GM23248 (cell line): ENCODE measurements around the gene LEAP2. TPM values are rescaled to one million over a fixed set of nuclear protein-coding genes. Genes with fewer than 3 reads are reported as not detected.
A peak's percentile ranks its signal among the peaks of the same experiment; 100 is the strongest.

Experiments
- DNase-seq: peaks from one replicate; pipeline ENCODE4 v3.0.0-alpha.2; 2015
- H2AFZ ChIP-seq: fragments of 200-600 bp; sonication (generic); 2 replicates; pipeline ENCODE4 v1.6.1; 2016; ENCODE audit warnings: antibody characterized with exemption
- H3F3A ChIP-seq: fragments of 200-600 bp; sonication (generic); 2 replicates; pipeline ENCODE4 v1.6.1; 2016; ENCODE audit warnings: mild to moderate bottlenecking, antibody characterized with exemption, mixed run types; ENCODE audit not compliant: insufficient read depth
- H3K27ac ChIP-seq: fragments of 200-600 bp; sonication (generic); 2 replicates; pipeline ENCODE4 v1.5.1; 2016; ENCODE audit warnings: mild to moderate bottlenecking
- H3K27me3 ChIP-seq: fragments of 200-600 bp; sonication (generic); replicated peaks from 2 replicates; pipeline ENCODE4 v1.6.1; 2016; ENCODE audit warnings: mild to moderate bottlenecking; ENCODE audit not compliant: insufficient read depth
- H3K36me3 ChIP-seq: fragments of 200-600 bp; sonication (generic); 2 replicates; pipeline ENCODE4 v1.6.1; 2016; ENCODE audit warnings: low read depth, mild to moderate bottlenecking
- H3K4me1 ChIP-seq: fragments of 200-600 bp; sonication (generic); 2 replicates; pipeline ENCODE4 v1.6.1; 2016; ENCODE audit warnings: mild to moderate bottlenecking; ENCODE audit not compliant: insufficient read depth
- H3K4me2 ChIP-seq: fragments of 200-600 bp; sonication (generic); one replicate; pipeline ENCODE4 v1.6.1; 2016; ENCODE audit warnings: mild to moderate bottlenecking; ENCODE audit not compliant: unreplicated experiment
- H3K4me3 ChIP-seq: fragments of 200-600 bp; sonication (generic); 2 replicates; pipeline ENCODE4 v1.5.1; 2016; ENCODE audit warnings: mild to moderate bottlenecking
- H3K79me2 ChIP-seq: fragments of 200-600 bp; sonication (generic); 2 replicates; pipeline ENCODE4 v1.6.1; 2016; ENCODE audit warnings: mild to moderate bottlenecking; ENCODE audit not compliant: insufficient read depth
- H3K9ac ChIP-seq: fragments of 200-600 bp; sonication (generic); 2 replicates; pipeline ENCODE4 v1.6.1; 2016; ENCODE audit warnings: mild to moderate bottlenecking
- H3K9me2 ChIP-seq: fragments of 200-600 bp; sonication (generic); 2 replicates; pipeline ENCODE4 v1.6.1; 2016; ENCODE audit warnings: mixed run types, mild to moderate bottlenecking, moderate library complexity; ENCODE audit not compliant: insufficient read depth
- H3K9me3 ChIP-seq: fragments of 200-600 bp; sonication (generic); one replicate; pipeline ENCODE4 v1.6.1; 2017; ENCODE audit warnings: low read depth
- H4K20me1 ChIP-seq: fragments of 200-600 bp; sonication (generic); 2 replicates; pipeline ENCODE4 v1.6.0; 2016; ENCODE audit not compliant: insufficient read depth
- EZH2 ChIP-seq: fragments of 200-600 bp; sonication (generic); IDR thresholded peaks from 2 replicates; pipeline ENCODE4 v1.6.1; 2018; ENCODE audit warnings: antibody characterized with exemption, mild to moderate bottlenecking; ENCODE audit not compliant: insufficient read depth, poor library complexity, severe bottlenecking
- EZH2phosphoT487 ChIP-seq: fragments of 200-600 bp; sonication (generic); IDR thresholded peaks from 2 replicates; pipeline ENCODE4 v1.6.1; 2018; ENCODE audit warnings: antibody characterized with exemption, moderate library complexity, mild to moderate bottlenecking, low read depth; ENCODE audit not compliant: insufficient read depth
- WGBS, 2 experiments: methylation state at CpG; one replicate each; pipeline ENCODE4 v1.1.6; 2015 to 2017; ENCODE audit warnings: low lambda C conversion rate in 2 of 2, low coverage in 1 of 2; ENCODE audit errors: missing lambda C conversion rate in 2 of 2; 5-methylcytosine and 5-hydroxymethylcytosine counted together
- in situ Hi-C: fragments of 300-500 bp; cut with MboI; formaldehyde crosslinking; loops from 2 replicates; pipeline ENCODE4 v1.15.0; 2020
- polyA plus RNA-seq: library from polyadenylated mRNA; unstranded; fragments of >200 nt; fragmentation: Nextera tagmentation; extraction: Ambion mirVana; gene quantifications from 2 replicates; pipeline ENCODE4 v1.2.1, GENCODE V29; 2016
- total RNA-seq: library from RNA; depleted of rRNA; stranded (reverse); fragments of >200 nt; shearing (Covaris generic); gene quantifications from 2 replicates; pipeline ENCODE4 v1.2.3, GENCODE V29; 2014

Gene LEAP2
- total and polyA plus RNA-seq, 2 experiments from 2014 or later, result 0.33 TPM; not detected in 1

GRCh38 chr5:132830436-132831094 is 42.9 kb upstream of the LEAP2 start, which contains the start of gene SHROOM1:
TSS of gene SHROOM1 (minus strand) at chr5:132830647. CDS start at chr5:132826140, 4,507 bp downstream.
- Histone ChIP-seq H3K4me3 (peak within 1 kb of the TSS; percentile 76), H3K4me1 (peaks cover 4% of the 10 kb centered on the region; the same call in 1 of the 2 replicates), H4K20me1 (no peaks in the 10 kb centered on the region), H3K27me3 (no peaks in the 10 kb centered on the region), H3K36me3 (no peaks in the 10 kb centered on the region), H2AFZ (peak within 1 kb of the TSS; percentile 87), H3K79me2 (peaks cover 11% of the 10 kb centered on the region; the same call in 1 of the 2 replicates), H3K27ac (peak within 1 kb of the TSS; percentile 11; the same call in 1 of the 2 replicates), H3K9ac (peak within 1 kb of the TSS; percentile 82), H3K4me2 (peak within 1 kb of the TSS; percentile 86), H3K9me3 (no peaks in the 10 kb centered on the region), H3K9me2 (no peaks in the 10 kb centered on the region), H3F3A (no peaks in the 10 kb centered on the region)
- peak; percentile 85 for DNase-seq
- no peak for TF ChIP-seq EZH2
- TF ChIP-seq EZH2phosphoT487, result no peak
- WGBS, 2 experiments, result 17 to 18% methylated on average over 13 to 21 of the region's 78 CpGs
- in situ Hi-C loops, result no loop called here

- Histone ChIP-seq H3K36me3 (no peaks in the 10 kb centered on the region), H4K20me1 (no peaks in the 10 kb centered on the region), H3K9me2 (no peaks in the 10 kb centered on the region), H3K9me3 (no peaks in the 10 kb centered on the region), H3K27ac (no peak overlapping the region), H3K4me2 (peak overlapping the region; percentile 86), H3K4me1 (peaks cover 4% of the 10 kb centered on the region; the same call in 1 of the 2 replicates), H3F3A (no peaks in the 10 kb centered on the region), H3K27me3 (no peaks in the 10 kb centered on the region), H3K79me2 (peaks cover 11% of the 10 kb centered on the region; the same call in 1 of the 2 replicates), H2AFZ (peak overlapping the region; percentile 87), H3K4me3 (peak overlapping the region; percentile 76; the same call in 1 of the 2 replicates), H3K9ac (peak overlapping the region; percentile 82)
- TF ChIP-seq EZH2phosphoT487 (no peak), EZH2 (no peak)
- DNase-seq, result no peak
- in situ Hi-C loops, result no loop called here
- 83 to 84% methylated on average over 15 of the region's 15 CpGs for WGBS, 2 experiments
Measured at GRCh38 chr5:132831095-132831860, 42.2 kb upstream of the LEAP2 start.

- Histone ChIP-seq H3K36me3 (no peaks in the 10 kb centered on the region), H3K9me2 (no peaks in the 10 kb centered on the region), H4K20me1 (no peaks in the 10 kb centered on the region), H3F3A (no peaks in the 10 kb centered on the region), H3K4me1 (peaks cover 4% of the 10 kb centered on the region; the same call in 1 of the 2 replicates), H3K79me2 (peaks cover 11% of the 10 kb centered on the region; the same call in 1 of the 2 replicates), H3K4me2 (no peak overlapping the region), H2AFZ (no peak overlapping the region), H3K27me3 (no peaks in the 10 kb centered on the region), H3K4me3 (no peak overlapping the region), H3K27ac (no peak overlapping the region), H3K9ac (no peak overlapping the region), H3K9me3 (no peaks in the 10 kb centered on the region)
- 91 to 96% methylated on average over 5 of the region's 5 CpGs for WGBS, 2 experiments
- no peak for DNase-seq
- in situ Hi-C loops, result no loop called here
- TF ChIP-seq EZH2phosphoT487 (no peak), EZH2 (no peak)
Measured at GRCh38 chr5:132832612-132833011, 40.9 kb upstream of the LEAP2 start.

- Histone ChIP-seq H3F3A (no peaks in the 10 kb centered on the region), H3K27ac (no peak overlapping the region), H3K4me2 (no peak overlapping the region), H3K9ac (no peak overlapping the region), H3K27me3 (no peaks in the 10 kb centered on the region), H3K79me2 (peaks cover 7% of the 10 kb centered on the region; the same call in 1 of the 2 replicates), H3K9me2 (no peaks in the 10 kb centered on the region), H2AFZ (no peak overlapping the region), H3K4me3 (no peak overlapping the region), H3K36me3 (no peaks in the 10 kb centered on the region), H3K9me3 (no peaks in the 10 kb centered on the region), H4K20me1 (no peaks in the 10 kb centered on the region), H3K4me1 (peaks cover 4% of the 10 kb centered on the region; the same call in 1 of the 2 replicates)
- in situ Hi-C loops, result no loop called here
- DNase-seq, result no peak
- 97 to 100% methylated on average over 3 of the region's 3 CpGs for WGBS, 2 experiments
- no peak for TF ChIP-seq EZH2phosphoT487
- TF ChIP-seq EZH2, result no peak
Measured at GRCh38 chr5:132834057-132834456, 39.4 kb upstream of the LEAP2 start.
